Hepatocyte (in vitro differentiated cells): ENCODE measurements around the gene PTPN3. TPM values are rescaled to one million over a fixed set of nuclear protein-coding genes. Genes with fewer than 3 reads are reported as not detected.

Experiments
- DNase-seq: peaks from one replicate; pipeline ENCODE4 v3.0.0-alpha.2; 2016; ENCODE audit warnings: low spot score
- H2AFZ ChIP-seq: fragments of 200-600 bp; sonication (generic); 2 replicates; pipeline ENCODE4 v1.6.0; 2016; ENCODE audit warnings: antibody characterized with exemption, mild to moderate bottlenecking
- H3K27ac ChIP-seq: fragments of 200-600 bp; sonication (generic); 2 replicates; pipeline ENCODE4 v1.5.1; 2016; ENCODE audit warnings: mild to moderate bottlenecking
- H3K27me3 ChIP-seq: fragments of 200-600 bp; sonication (generic); 2 replicates; pipeline ENCODE4 v1.6.1; 2016
- H3K36me3 ChIP-seq: fragments of 200-600 bp; sonication (generic); replicated peaks from 2 replicates; pipeline ENCODE4 v1.5.1; 2016; ENCODE audit warnings: low read depth; ENCODE audit not compliant: insufficient read depth
- H3K4me1 ChIP-seq: fragments of 200-600 bp; sonication (generic); 2 replicates; pipeline ENCODE4 v1.5.1; 2016; ENCODE audit warnings: mild to moderate bottlenecking, moderate library complexity; ENCODE audit not compliant: insufficient read depth
- H3K4me2 ChIP-seq: fragments of 200-600 bp; sonication (generic); 2 replicates; pipeline ENCODE4 v1.6.0; 2016
- H3K4me3 ChIP-seq: fragments of 200-600 bp; sonication (generic); 2 replicates; pipeline ENCODE4 v1.5.1; 2016; ENCODE audit warnings: mild to moderate bottlenecking
- H3K79me2 ChIP-seq: fragments of 200-600 bp; sonication (generic); 2 replicates; pipeline ENCODE4 v1.6.0; 2017; ENCODE audit warnings: mild to moderate bottlenecking
- H3K9me2 ChIP-seq: fragments of 200-600 bp; sonication (generic); replicated peaks from 2 replicates; pipeline ENCODE4 v1.6.0; 2017; ENCODE audit warnings: mild to moderate bottlenecking; ENCODE audit not compliant: insufficient read depth
- H3K9me3 ChIP-seq: fragments of 200-600 bp; sonication (generic); 2 replicates; pipeline ENCODE4 v1.5.1; 2016; ENCODE audit warnings: low read depth, mild to moderate bottlenecking
- H4K20me1 ChIP-seq: fragments of 200-600 bp; sonication (generic); 2 replicates; pipeline ENCODE4 v1.6.0; 2016; ENCODE audit warnings: mild to moderate bottlenecking; ENCODE audit not compliant: insufficient read depth, poor library complexity, severe bottlenecking
- CTCF ChIP-seq: fragments of 200-600 bp; sonication (generic); IDR thresholded peaks from 2 replicates; pipeline ENCODE4 v1.5.1; 2016; ENCODE audit warnings: antibody characterized with exemption, mild to moderate bottlenecking; ENCODE audit not compliant: poor library complexity
- EZH2 ChIP-seq: fragments of 200-600 bp; sonication (generic); IDR thresholded peaks from 2 replicates; pipeline ENCODE4 v1.6.1; 2016; ENCODE audit warnings: antibody characterized with exemption, mild to moderate bottlenecking, borderline replicate concordance
- EZH2phosphoT487 ChIP-seq: fragments of 200-600 bp; sonication (generic); IDR thresholded peaks from one replicate; pipeline ENCODE4 v1.6.1; 2018; ENCODE audit warnings: antibody characterized with exemption, mild to moderate bottlenecking, low read depth, moderate library complexity; ENCODE audit not compliant: unreplicated experiment, severe bottlenecking
- WGBS: methylation state at CpG from one replicate; pipeline ENCODE4 v1.1.6; 2016; ENCODE audit warnings: low lambda C conversion rate; ENCODE audit errors: missing lambda C conversion rate; 5-methylcytosine and 5-hydroxymethylcytosine counted together
- polyA plus RNA-seq: library from polyadenylated mRNA; unstranded; fragments of >200 nt; fragmentation: Nextera tagmentation; extraction: Ambion mirVana; gene quantifications from 2 replicates; pipeline ENCODE4 v1.2.1, GENCODE V29; 2016
- total RNA-seq: library from RNA; depleted of rRNA; stranded (reverse); fragments of >200 nt; gene quantifications from 2 replicates; pipeline ENCODE4 v1.2.3, GENCODE V29; 2014

Gene PTPN3
- total and polyA plus RNA-seq, 2 experiments from 2014 or later = 4.4 to 12.1 TPM

DNA sequence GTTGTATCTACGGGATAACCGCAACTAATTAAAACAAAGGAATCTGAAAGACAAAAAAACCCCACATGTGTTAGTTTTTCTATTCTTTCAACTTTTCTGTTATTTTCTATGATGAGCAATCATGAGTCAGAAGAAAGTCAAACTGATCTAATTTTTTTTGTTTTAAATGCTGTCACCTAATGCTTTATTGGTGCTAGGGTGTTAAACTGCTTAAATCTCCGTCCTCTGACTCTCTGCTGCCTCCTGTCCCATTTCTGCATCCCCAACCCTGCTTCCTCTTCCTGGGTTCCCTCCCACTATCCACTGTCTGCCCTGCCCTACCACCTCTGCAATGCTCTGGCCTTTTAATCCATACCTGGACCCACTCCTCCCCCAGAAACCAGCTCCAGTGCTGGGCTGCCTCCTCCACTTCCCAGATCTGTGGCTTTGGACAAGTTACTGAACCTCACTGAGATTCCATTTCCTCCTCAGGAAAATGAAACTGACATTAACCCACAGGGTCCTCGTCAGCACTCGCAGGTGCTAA, 15.7 kb downstream of the PTPN3 start:
- no peak overlapping the region for H2AFZ ChIP-seq
- 91% methylated on average over 5 of the region's 5 CpGs for WGBS
- peaks cover 10% of the 10 kb centered on the region for H3K4me1 ChIP-seq
- TF ChIP-seq EZH2phosphoT487 (no peak), CTCF (no peak), EZH2 (no peak)
- H3K36me3 ChIP-seq = no peaks in the 10 kb centered on the region
- no peak overlapping the region for H3K4me2 ChIP-seq
- no peak for DNase-seq
- peaks cover 19% of the 10 kb centered on the region for H3K79me2 ChIP-seq
- no peaks in the 10 kb centered on the region for H3K9me2 ChIP-seq
- H3K27ac ChIP-seq = no peak overlapping the region
- no peaks in the 10 kb centered on the region for H3K27me3 ChIP-seq
- H4K20me1 ChIP-seq = no peaks in the 10 kb centered on the region
- H3K9me3 ChIP-seq = no peaks in the 10 kb centered on the region
- no peak overlapping the region for H3K4me3 ChIP-seq

DNA sequence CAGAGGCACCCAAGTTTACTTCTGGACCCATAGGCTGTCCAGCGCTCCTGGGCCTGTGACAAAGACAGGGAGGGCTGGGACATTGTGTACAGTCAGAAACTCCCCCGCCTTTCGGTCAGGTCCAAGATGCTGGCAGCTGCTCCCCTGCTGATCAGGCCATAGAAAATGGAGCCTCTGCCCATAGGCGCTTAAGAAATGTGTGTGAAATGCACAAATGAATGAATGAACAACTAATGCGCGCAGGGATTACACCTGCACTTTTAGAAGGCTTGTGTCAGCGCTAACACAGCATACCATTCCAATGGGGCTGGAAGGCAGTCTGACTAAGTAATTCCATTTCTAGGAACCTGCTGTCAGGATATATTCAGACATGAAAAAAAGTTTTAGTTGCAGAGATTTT, 16.3 kb downstream of the PTPN3 start:
- DNase-seq = no peak
- Histone ChIP-seq H3K27ac (no peak overlapping the region), H3K36me3 (no peaks in the 10 kb centered on the region), H3K9me3 (no peaks in the 10 kb centered on the region), H3K4me2 (no peak overlapping the region), H3K9me2 (no peaks in the 10 kb centered on the region), H3K4me3 (no peak overlapping the region), H3K79me2 (peaks cover 15% of the 10 kb centered on the region), H3K4me1 (peaks cover 10% of the 10 kb centered on the region), H4K20me1 (no peaks in the 10 kb centered on the region), H2AFZ (no peak overlapping the region), H3K27me3 (no peaks in the 10 kb centered on the region)
- WGBS = 77% methylated on average over 7 of the region's 7 CpGs
- TF ChIP-seq CTCF = no peak
- TF ChIP-seq EZH2 = no peak
- TF ChIP-seq EZH2phosphoT487 = no peak

DNA sequence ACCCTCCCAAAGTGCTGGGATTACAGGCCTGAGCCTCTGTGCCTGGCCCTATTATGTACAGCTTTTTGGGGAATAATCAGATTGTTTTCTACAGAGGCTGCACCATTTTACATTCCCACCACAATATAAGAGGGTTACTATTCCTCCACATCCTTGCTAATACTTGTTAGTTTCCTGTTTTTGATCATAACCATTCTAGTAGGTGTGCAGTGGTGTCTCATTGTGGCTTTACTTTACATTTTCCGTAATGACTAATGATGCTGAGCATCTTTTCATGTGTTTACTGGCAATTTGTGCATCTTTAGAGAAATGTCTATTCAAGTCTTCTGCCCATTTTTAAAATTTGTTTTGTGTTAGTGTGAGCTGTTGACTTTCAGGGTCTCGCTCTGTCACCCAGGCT, 18.3 kb downstream of the PTPN3 start:
- Histone ChIP-seq H3K27ac (peak overlapping the region; percentile 94), H3K4me2 (no peak overlapping the region), H3K4me3 (no peak overlapping the region), H3K4me1 (peaks cover 30% of the 10 kb centered on the region), H3K9me2 (no peaks in the 10 kb centered on the region), H3K27me3 (no peaks in the 10 kb centered on the region), H4K20me1 (no peaks in the 10 kb centered on the region), H2AFZ (no peak overlapping the region), H3K9me3 (no peaks in the 10 kb centered on the region), H3K36me3 (no peaks in the 10 kb centered on the region), H3K79me2 (peaks cover 4% of the 10 kb centered on the region)
- TF ChIP-seq CTCF (no peak), EZH2 (no peak), EZH2phosphoT487 (no peak)
- WGBS = 96% methylated on average over 2 of the region's 2 CpGs
- DNase-seq = no peak
